Measurements from ENCODE around the gene REC8. TPM values are rescaled to one million over a fixed set of nuclear protein-coding genes. Genes with fewer than 3 reads are reported as not detected.
"Not testable (repeated sequence)": the region's sequence is repeated elsewhere in the genome, so short reads cannot be mapped to it uniquely, and the experiment has no call there.

Gene REC8
- total RNA-seq, 1 donor from 2014 or later = 69.2 TPM

- H3K36me3 ChIP-seq (ENCODE audit: control insufficient read depth, insufficient read depth, low read length) = peaks cover 3% of the 10 kb centered on the region
- peak; percentile 96 for DNase-seq (ENCODE audit: low read depth)
Observed at GRCh38 chr14:24212924-24213865, 41.3 kb downstream of the REC8 start, which contains the start of gene CHMP4A. Gene CHMP4A, minus strand, starts transcription at chr14:24213488. Its CDS starts 49 bp downstream, at chr14:24213439.

GRCh38 chr14:24213866-24214662 is 42.2 kb downstream of the REC8 start:
- Histone ChIP-seq H3K27me3 (ENCODE audit: control insufficient read depth, insufficient read depth, low read length) (no peaks in the 10 kb centered on the region), H3K36me3 (ENCODE audit: control insufficient read depth, insufficient read depth, low read length) (peaks cover 3% of the 10 kb centered on the region), H3K4me3 (ENCODE audit: low read depth, low read length) (peak overlapping the region; percentile 77)
- DNase-seq (ENCODE audit: low read depth) = no peak
- TF ChIP-seq CTCF (IDR thresholded peaks at IDR 0.05; ENCODE audit: insufficient read depth, low read length, poor library complexity, severe bottlenecking) = no peak

More at GRCh38 chr14:24212924-24213865, 41.3 kb downstream of the REC8 start, which contains the start of gene CHMP4A:
- H3K27me3 ChIP-seq (ENCODE audit: control insufficient read depth, insufficient read depth, low read length) = no peaks in the 10 kb centered on the region
- TF ChIP-seq CTCF (IDR thresholded peaks at IDR 0.05; ENCODE audit: insufficient read depth, low read length, poor library complexity, severe bottlenecking) = peak; percentile 47
- peak within 1 kb of the TSS; percentile 77 for H3K4me3 ChIP-seq (ENCODE audit: low read depth, low read length)

GRCh38 chr14:24215495-24216344 is 43.8 kb downstream of the REC8 start, which contains the start of gene MDP1:
Gene MDP1, minus strand, starts transcription at chr14:24216066. Its CDS starts 111 bp downstream, at chr14:24215955.
- peak; percentile 66 for TF ChIP-seq CTCF (IDR thresholded peaks at IDR 0.05; ENCODE audit: insufficient read depth, low read length, poor library complexity, severe bottlenecking)
- H3K27me3 ChIP-seq (ENCODE audit: control insufficient read depth, insufficient read depth, low read length) = no peaks in the 10 kb centered on the region
- H3K4me3 ChIP-seq (ENCODE audit: low read depth, low read length) = peak within 1 kb of the TSS; percentile 70
- peaks cover 3% of the 10 kb centered on the region for H3K36me3 ChIP-seq (ENCODE audit: control insufficient read depth, insufficient read depth, low read length)
- peak; percentile 56 for DNase-seq (ENCODE audit: low read depth)

GRCh38 chr14:24216345-24216699 is 44.4 kb downstream of the REC8 start:
- Histone ChIP-seq H3K27me3 (ENCODE audit: control insufficient read depth, insufficient read depth, low read length) (no peaks in the 10 kb centered on the region), H3K4me3 (ENCODE audit: low read depth, low read length) (no peak overlapping the region), H3K36me3 (ENCODE audit: control insufficient read depth, insufficient read depth, low read length) (peaks cover 3% of the 10 kb centered on the region)
- DNase-seq (ENCODE audit: low read depth) = no peak
- no peak for TF ChIP-seq CTCF (IDR thresholded peaks at IDR 0.05; ENCODE audit: insufficient read depth, low read length, poor library complexity, severe bottlenecking)

GRCh38 chr14:24216876-24217275 is 45.0 kb downstream of the REC8 start:
- not testable (repeated sequence) for H3K36me3 ChIP-seq (ENCODE audit: control insufficient read depth, insufficient read depth, low read length); H3K27me3 ChIP-seq (ENCODE audit: control insufficient read depth, insufficient read depth, low read length); DNase-seq (ENCODE audit: low read depth); H3K4me3 ChIP-seq (ENCODE audit: low read depth, low read length)

Data from kidney epithelial cell (primary cell).